GM23338 (cell line): ENCODE measurements around the gene PDE5A.
"Not testable (repeated sequence)": the region's sequence is repeated elsewhere in the genome, so short reads cannot be mapped to it uniquely, and the experiment has no call there.

ENCODE experiments used
- CREB1 ChIP-seq: fragments of 250-450 bp; sonication (Bioruptor Pico); IDR thresholded peaks from 2 replicates; pipeline ENCODE4 v1.5.0; 2020; ENCODE audit warnings: low read depth, mild to moderate bottlenecking, moderate library complexity
- EZH2 ChIP-seq: fragments of 200-600 bp; sonication (generic); IDR thresholded peaks from one replicate; pipeline ENCODE4 v1.8.0; 2017; ENCODE audit warnings: antibody characterized with exemption, mild to moderate bottlenecking, low read depth; ENCODE audit not compliant: unreplicated experiment
- EZH2phosphoT487 ChIP-seq: fragments of 200-600 bp; sonication (generic); IDR thresholded peaks from one replicate; pipeline ENCODE4 v1.8.1; 2018; ENCODE audit warnings: antibody characterized with exemption; ENCODE audit not compliant: unreplicated experiment
- JUNB ChIP-seq: IDR thresholded peaks from one replicate; pipeline ENCODE4 v1.6.1; 2016; ENCODE audit warnings: antibody characterized with exemption; ENCODE audit not compliant: unreplicated experiment
- POLR2AphosphoS5 ChIP-seq: IDR thresholded peaks from 2 replicates; pipeline ENCODE4 v1.6.1; 2016; ENCODE audit warnings: antibody characterized with exemption, low read depth
- REST ChIP-seq: IDR thresholded peaks from one replicate; pipeline ENCODE4 v1.6.1; 2018; ENCODE audit warnings: antibody characterized with exemption; ENCODE audit not compliant: unreplicated experiment
- ZNF331 ChIP-seq: fragments of 250-450 bp; sonication (Bioruptor Pico); IDR thresholded peaks from 2 replicates; pipeline ENCODE4 v1.5.0; 2020; ENCODE audit warnings: low read depth, mild to moderate bottlenecking, moderate library complexity
- TF ChIP-seq, protein P1 (sequence below), 2 experiments: fragments of 200-600 bp in 1 of 2; sonication (generic) in 1 of 2; conservative IDR thresholded peaks; 2 replicates each; pipeline versions ENCODE4 v1.5.1 to v1.6.1; 2016 to 2017; ENCODE audit warnings: antibody characterized with exemption in 2 of 2, low read depth in 2 of 2, mild to moderate bottlenecking in 2 of 2, moderate library complexity in 1 of 2

- TF ChIP-seq, protein P1, sequence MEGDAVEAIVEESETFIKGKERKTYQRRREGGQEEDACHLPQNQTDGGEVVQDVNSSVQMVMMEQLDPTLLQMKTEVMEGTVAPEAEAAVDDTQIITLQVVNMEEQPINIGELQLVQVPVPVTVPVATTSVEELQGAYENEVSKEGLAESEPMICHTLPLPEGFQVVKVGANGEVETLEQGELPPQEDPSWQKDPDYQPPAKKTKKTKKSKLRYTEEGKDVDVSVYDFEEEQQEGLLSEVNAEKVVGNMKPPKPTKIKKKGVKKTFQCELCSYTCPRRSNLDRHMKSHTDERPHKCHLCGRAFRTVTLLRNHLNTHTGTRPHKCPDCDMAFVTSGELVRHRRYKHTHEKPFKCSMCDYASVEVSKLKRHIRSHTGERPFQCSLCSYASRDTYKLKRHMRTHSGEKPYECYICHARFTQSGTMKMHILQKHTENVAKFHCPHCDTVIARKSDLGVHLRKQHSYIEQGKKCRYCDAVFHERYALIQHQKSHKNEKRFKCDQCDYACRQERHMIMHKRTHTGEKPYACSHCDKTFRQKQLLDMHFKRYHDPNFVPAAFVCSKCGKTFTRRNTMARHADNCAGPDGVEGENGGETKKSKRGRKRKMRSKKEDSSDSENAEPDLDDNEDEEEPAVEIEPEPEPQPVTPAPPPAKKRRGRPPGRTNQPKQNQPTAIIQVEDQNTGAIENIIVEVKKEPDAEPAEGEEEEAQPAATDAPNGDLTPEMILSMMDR (conservative IDR thresholded peaks at IDR 0.05; ENCODE audit: low read depth in 2 of 2): not testable (repeated sequence)
- not testable (repeated sequence) for TF ChIP-seq CREB1 (CRISPR knock-in tag); JUNB; POLR2AphosphoS5; EZH2phosphoT487; EZH2; REST; ZNF331 (CRISPR knock-in tag)
Measured at GRCh38 chr4:119636851-119637250, 8.2 kb upstream of the PDE5A start.
